Measurements from ENCODE around the gene NSRP1.
"Not testable (repeated sequence)": the region's sequence is repeated elsewhere in the genome, so short reads cannot be mapped to it uniquely, and the experiment has no call there.

Gene NSRP1, protein sequence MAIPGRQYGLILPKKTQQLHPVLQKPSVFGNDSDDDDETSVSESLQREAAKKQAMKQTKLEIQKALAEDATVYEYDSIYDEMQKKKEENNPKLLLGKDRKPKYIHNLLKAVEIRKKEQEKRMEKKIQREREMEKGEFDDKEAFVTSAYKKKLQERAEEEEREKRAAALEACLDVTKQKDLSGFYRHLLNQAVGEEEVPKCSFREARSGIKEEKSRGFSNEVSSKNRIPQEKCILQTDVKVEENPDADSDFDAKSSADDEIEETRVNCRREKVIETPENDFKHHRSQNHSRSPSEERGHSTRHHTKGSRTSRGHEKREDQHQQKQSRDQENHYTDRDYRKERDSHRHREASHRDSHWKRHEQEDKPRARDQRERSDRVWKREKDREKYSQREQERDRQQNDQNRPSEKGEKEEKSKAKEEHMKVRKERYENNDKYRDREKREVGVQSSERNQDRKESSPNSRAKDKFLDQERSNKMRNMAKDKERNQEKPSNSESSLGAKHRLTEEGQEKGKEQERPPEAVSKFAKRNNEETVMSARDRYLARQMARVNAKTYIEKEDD

DNA sequence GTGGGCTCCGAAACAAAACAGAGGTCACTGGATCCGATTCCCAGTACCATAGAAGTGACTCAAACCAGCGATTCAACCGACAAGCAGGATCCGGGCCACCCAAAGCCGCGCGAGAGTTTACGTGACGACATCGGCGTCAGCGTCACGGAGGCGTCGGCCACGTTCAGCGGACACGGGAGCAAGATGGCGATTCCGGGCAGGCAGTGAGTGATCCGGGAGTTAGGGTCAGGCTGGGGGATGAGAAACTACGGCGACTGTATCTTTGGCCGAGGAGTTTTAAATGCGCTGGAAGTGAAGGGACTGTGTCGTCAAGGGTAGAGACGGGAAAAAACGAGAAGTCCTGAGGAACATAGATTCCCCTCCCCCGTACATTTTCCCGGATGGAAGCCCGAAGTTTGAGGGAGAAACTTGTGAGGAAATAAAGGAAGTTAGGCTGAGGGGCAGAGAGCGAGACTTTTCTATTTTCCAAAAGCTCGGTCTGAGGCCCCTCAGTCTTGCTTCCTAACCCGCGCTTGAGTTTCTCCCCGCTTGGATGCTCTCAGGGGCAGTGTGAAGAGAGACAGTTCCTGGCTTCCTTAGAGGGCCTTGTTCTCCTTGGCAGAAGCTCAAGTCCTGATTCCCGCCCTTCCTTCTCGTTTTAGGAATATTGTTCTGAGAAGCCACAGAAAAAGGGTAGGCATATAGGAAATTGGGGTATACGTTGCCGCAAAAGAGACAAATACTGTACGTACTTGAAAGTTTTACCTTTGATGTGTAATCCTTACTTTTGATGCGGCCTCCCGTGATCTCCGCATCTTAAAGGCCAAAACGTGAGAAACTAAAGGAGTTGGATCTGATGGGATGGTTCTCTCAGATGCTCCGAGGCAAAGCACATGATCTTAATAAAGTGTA, at the start of gene NSRP1:
Gene NSRP1 (plus strand): TSS at position 156 of the 891 bp plus-strand sequence. CDS start 28 bp downstream, at position 184.
- DNase-seq (ENCODE audit: low spot score), result peak; percentile 98

DNA sequence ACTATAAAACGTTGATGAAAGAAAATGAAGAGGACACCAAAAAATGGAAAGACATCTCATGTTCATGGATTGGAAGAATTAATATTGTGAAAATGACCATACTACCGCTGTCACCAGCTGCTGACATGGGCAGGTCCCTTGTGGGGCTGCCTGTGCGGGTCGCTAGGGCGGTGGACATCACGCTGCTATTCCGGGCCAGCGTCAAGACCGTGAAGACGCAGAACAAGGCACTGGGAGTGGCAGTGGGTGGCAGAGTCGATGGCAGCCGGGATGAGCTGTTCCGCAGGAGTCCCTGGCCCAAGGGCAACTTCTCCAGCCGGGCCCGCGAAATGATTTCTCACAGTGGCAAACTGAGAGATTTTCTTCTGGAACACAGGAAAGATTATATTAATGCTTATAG, 48.2 kb upstream of the NSRP1 start:
- DNase-seq (ENCODE audit: low spot score), result no peak

GRCh38 chr17:30074254-30074653, 42.4 kb upstream of the NSRP1 start:
- DNase-seq (ENCODE audit: low spot score), result no peak

DNA sequence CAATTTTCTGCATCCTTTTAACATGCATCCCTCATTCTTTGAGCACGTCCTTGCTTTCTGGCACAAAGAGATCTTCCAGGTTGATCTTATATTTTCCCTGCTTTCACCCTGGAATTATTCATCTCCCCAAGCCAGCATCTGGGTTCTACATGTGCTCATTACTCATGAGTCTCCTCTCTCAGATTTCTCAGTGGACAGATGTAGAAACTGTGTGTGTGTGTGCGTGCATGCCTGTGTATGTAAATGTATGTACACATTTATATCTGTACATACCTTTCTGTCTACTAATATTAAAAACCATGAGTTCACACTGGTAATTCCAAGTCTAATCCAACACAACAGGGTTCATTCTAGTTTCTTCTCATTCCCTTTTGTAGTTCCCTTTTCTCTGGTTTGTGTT, 41.9 kb upstream of the NSRP1 start:
- DNase-seq (ENCODE audit: low spot score), result no peak

DNA sequence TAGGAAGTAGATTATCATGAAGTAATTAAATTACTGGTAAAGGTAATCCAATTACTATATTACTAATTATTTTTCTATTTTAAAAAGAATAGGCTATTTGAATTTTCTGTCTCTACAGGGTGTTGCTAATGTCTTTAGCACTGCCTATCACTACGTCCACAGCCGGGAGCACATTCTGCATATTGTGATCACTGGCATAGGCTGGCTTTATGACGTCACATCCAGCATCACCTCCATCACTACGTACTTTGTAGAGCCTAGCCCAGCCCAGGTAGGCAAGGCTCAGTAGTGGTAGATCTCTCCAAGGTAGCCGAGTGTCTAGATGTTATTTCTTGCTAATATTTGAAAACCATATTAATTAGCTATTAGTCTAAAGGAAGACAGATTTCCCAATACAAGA, 33.8 kb upstream of the NSRP1 start:
- no peak for DNase-seq (ENCODE audit: low spot score)

DNA sequence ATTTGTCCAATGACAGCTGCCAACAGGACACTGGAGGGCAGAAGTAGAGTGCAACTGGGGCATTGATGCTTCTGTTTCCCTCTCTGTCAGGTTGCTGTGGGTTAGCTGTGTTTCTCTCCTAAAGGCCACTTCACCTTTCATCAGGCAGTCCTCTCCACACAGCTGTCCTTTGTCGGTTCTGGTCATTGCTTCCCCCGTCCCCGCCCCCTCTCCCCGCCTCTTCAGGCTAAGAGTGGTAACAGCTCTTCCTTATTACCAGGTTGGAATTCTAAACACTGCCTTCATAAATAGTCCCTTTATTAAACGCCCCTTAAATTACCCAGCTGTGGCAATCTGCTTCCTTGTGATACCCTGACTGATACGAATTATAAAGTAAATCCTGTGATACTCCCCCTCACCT, 31.8 kb upstream of the NSRP1 start:
- no peak for DNase-seq (ENCODE audit: low spot score)

- no peak for DNase-seq (ENCODE audit: low spot score)
These were observed 29.7 kb upstream of the NSRP1 start for GRCh38 chr17:30086896-30087295.

DNA sequence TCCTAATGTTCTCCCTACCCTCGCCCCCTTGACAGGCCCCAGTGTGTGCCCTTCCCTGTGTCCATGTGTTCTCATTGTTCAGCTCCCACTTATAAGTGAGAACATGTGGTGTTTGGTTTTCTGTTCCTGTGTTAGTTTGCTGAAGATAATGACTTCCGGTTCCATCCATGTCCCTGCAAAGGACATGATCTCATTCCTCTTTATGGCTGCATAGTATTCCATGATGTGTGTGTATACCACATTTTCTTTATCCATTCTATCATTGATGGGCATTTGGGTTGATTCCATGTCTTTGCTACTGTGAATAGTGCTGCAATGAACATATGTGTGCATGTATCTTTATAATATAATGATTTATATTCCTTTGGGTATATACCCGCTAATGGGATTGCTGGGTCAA, 29.2 kb upstream of the NSRP1 start:
- DNase-seq (ENCODE audit: low spot score), result not testable (repeated sequence)

GRCh38 chr17:30091121-30091670, 25.4 kb upstream of the NSRP1 start:
- no peak for DNase-seq (ENCODE audit: low spot score)

DNA sequence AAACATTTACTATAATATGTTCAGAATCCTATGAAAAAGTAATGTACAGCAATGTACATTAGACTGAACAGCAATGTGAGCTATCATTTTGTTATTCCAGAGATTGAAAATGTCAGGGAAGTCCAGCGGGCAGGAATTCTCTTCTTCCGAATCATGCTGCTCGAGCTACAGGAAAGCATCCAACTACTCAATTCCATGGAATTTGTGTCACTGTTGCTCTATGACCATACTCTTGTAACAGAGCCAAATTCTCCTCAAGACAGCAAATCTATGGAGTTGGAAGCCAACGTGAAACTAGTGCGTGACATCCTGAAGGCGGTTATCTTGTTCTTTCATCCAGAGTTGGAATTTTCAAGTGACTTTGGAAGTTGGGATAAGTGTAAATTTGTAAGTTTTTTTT, 24.8 kb upstream of the NSRP1 start:
- no peak for DNase-seq (ENCODE audit: low spot score)

GRCh38 chr17:30092886-30093285, 23.7 kb upstream of the NSRP1 start:
- DNase-seq (ENCODE audit: low spot score), result no peak

- DNase-seq (ENCODE audit: low spot score), result peak; percentile 88
These were observed 23.0 kb upstream of the NSRP1 start for GRCh38 chr17:30093463-30094147.

DNA sequence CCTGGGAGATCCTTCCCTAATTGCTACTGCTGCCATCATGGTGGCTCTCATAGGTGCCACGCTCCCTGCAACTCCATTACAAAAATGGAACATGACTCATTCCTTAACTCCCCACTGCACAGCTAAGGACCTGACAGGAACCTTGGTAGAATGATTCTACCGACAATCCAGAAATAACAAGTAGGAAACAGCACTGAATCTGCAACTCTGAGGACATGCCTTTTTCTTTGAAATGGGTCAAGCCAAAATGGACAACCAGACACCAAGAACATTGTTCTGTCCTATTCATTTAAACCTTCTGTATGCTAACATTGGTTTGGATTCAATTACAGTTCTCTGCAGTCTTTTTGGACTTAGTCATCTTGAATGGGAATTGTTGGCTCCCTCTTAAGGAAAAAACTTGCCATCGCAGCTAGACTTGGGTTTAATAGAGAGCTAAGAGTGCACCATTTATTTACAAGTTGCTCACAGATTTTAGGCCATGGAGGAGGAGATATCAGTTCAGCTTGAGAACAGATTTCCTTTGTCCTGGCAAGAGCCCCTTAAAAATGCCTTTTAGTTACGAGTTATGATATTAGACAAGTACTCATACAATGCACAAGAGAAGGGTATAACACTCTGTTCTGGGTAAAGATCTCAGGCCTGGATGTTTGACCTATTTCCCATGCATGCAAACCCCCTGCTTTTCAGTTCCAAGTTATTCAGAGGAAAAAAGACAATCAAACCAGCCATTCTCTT, 20.9 kb upstream of the NSRP1 start:
- DNase-seq (ENCODE audit: low spot score), result peak; percentile 60

DNA sequence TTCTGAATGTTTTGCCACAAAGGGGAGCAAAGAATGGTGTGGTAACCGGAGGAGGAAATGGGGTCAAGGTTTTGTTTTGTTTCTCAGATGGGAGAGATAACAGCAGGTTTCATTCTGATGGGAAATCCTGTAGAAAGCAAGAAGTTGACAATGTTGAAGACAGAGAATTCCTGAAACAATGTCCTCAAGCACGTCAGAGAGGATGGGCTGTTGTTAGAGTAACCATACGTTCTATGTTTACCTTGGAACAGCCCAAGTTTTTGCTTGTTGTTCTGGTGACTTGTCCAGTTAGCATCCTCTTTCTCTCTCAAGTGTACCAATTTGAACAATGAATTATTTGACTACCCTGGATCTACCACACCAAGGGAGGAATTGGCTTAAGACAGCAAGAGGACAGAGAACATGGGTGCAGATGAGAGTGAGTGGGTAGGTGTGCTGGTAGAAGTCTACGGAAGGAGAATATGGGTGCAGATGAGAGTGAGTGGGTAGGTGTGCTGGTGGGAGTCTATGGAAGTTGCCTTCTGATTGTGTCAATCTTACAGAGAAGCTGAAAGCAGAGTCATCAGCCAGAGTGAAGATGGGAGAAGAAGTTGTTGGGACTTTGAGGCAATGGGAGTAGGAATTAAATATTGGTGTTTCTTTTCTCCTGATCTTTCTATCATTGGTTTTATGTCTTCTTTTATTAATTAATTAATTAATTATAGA, 14.8 kb upstream of the NSRP1 start:
- no peak for DNase-seq (ENCODE audit: low spot score)

DNA sequence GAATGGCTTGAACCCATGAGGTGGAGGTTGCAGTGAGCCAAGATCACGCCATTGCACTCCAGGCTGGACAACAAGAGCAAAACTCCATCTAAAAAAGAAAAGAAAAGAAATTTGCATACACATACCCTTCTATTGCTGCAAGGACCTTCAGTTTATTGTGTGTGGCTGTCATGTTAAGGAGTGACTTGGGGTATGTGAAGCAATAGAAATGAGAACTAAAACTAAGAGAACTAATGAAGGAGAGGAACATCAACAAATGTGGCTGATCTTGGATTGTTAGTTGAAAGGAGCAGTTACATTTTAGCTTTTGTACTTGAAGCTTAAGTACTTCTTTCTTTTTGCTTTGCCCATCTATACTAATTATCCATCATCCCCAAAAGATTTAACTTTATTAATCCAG, 12.7 kb upstream of the NSRP1 start:
- DNase-seq (ENCODE audit: low spot score), result no peak

- DNase-seq (ENCODE audit: low spot score), result peak; percentile 91
These were observed 11.9 kb upstream of the NSRP1 start for GRCh38 chr17:30104575-30105339.

GRCh38 chr17:30112794-30113193, 3.8 kb upstream of the NSRP1 start:
- DNase-seq (ENCODE audit: low spot score), result no peak

GRCh38 chr17:30113213-30113612, 3.4 kb upstream of the NSRP1 start:
- no peak for DNase-seq (ENCODE audit: low spot score)

- DNase-seq (ENCODE audit: low spot score), result no peak
These were observed 313 bp upstream of the NSRP1 start for GRCh38 chr17:30116345-30116660.

GRCh38 chr17:30117675-30118081, 1.1 kb downstream of the NSRP1 start:
- DNase-seq (ENCODE audit: low spot score), result no peak
